Measurements from ENCODE around the gene KCNG1. TPM values are rescaled to one million over a fixed set of nuclear protein-coding genes. Genes with fewer than 3 reads are reported as not detected.
"Not testable (repeated sequence)": the region's sequence is repeated elsewhere in the genome, so short reads cannot be mapped to it uniquely, and the experiment has no call there.

Gene KCNG1
- total RNA-seq, 2 experiments from 2014 or later = 0.13 to 0.30 TPM

DNA sequence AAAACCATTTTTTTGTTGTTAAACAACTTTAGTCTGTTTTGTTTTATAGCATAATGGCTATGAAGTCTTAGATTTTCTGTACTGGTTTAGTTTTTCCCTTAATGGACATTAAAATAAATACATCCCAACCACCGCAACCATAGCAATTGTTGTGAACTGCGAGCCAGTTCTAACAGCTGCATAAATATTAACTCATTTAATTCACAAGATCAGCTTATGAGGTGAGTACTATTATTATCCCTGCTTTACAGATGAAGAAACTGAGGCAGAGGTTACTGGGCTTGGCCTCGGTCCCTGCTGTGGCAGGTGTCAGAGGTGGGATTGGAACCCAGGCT, 41.2 kb downstream of the KCNG1 start:
- no peak for DNase-seq
- H3K27ac Mint-ChIP-seq = no peak overlapping the region
- H3K27me3 Mint-ChIP-seq = peaks cover 26% of the 10 kb centered on the region
- H3K4me1 Mint-ChIP-seq = peaks cover 8% of the 10 kb centered on the region
- POLR2A ChIA-PET = interaction anchor here (1.6 kb wide), 1 partner anchor 187 kb away, joined by 4 read pairs; the partner anchor contains the start of gene BCAS4
- H3K4me3 Mint-ChIP-seq = no peak overlapping the region
- H3K36me3 Mint-ChIP-seq (ENCODE audit: low read depth) = no peaks in the 10 kb centered on the region
- CTCF ChIA-PET = interaction anchor here (0.6 to 5.6 kb wide), 18 partner anchors 8 to 1077 kb away, joined by 3 to 26 read pairs (median 4); partner anchors contain the start of genes BCAS4, DPM1 and MOCS3
- no peaks in the 10 kb centered on the region for H3K9me3 Mint-ChIP-seq

DNA sequence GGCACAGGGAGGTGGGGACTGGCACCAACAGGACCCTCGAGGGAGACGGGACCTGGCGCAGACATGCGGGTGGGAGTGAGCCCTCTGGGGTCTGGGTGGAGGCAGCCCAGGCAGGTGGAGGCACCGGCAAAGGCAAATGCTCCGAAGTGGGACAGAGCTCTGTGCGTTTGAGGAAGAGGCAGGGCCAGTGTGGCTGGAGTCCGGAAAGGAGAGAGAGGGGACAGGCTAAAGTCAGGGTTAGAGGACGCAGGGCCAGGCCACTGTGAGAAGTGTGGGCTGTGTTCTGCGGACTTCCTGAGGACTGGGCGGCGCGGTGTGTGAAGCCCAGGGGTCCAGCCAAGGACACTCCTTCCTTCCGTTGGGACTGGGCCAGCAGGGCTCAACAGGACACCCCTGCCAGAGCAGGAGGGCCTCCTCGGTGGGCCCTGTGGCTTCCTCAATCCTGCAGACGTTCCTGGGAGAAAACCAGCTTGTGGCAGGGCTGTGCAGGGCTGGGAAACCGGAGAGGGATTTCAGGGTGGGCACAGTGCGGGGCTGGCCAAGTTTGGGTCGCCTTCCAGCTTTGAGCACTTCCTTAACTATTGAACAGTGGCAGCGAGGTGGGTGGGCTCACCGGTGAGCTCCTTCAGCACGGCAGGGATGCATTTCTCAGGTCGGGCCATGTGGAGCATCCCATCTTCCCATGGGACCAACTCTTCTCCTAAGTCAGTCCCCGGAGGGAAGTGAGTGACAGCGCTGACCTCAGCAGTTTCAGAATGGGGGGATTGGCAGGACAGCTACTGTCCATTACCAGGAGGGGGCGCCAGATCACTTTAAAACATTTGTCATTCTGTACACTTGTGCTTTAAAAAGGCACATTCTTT, 41.8 kb downstream of the KCNG1 start:
- Mint-ChIP-seq H3K27ac (no peak overlapping the region), H3K4me1 (peaks cover 8% of the 10 kb centered on the region), H3K27me3 (peaks cover 22% of the 10 kb centered on the region), H3K36me3 (ENCODE audit: low read depth) (no peaks in the 10 kb centered on the region), H3K9me3 (no peaks in the 10 kb centered on the region), H3K4me3 (no peak overlapping the region)
- DNase-seq = peak; percentile 66
- POLR2A ChIA-PET = interaction anchor here (1.6 kb wide), 1 partner anchor 187 kb away, joined by 4 read pairs; the partner anchor contains the start of gene BCAS4
- CTCF ChIA-PET = interaction anchor here (0.6 to 5.6 kb wide), 14 partner anchors 8 to 1078 kb away, joined by 3 to 26 read pairs (median 4); partner anchors contain the start of genes BCAS4, DPM1 and MOCS3

DNA sequence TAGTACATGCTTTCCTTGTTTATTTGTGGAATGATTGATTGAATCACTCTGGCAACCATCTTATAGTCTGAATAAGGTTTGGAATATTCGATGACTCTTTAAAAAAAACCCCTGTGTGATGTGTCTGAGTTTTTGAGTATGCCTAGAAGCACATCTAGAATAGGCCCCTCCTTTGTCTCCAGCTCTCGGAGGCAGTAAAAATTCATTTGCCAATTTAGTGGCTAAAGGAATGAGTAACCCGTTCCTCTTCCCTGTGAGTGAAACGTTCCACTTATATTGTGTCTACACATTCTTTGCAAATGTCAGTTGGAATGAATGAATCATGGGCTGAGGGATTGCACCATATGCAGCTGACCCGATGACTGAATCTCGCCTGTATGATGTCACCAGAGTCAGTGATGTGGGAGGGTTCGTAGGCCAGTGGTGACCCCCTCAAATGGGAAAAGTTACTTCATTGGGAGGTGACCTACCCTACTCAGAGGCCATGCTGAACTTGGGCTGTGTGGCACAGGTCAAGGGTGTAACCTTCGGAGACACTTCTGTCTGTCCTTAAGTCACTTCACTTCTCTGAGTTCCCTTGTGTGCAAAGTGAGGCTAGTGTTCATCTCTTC, 42.7 kb downstream of the KCNG1 start:
- CTCF ChIA-PET = interaction anchor here (4.0 to 5.6 kb wide), 3 partner anchors 12 to 328 kb away, joined by 19 to 26 read pairs (median 25); partner anchors contain the start of gene BCAS4
- Mint-ChIP-seq H3K4me1 (peaks cover 8% of the 10 kb centered on the region), H3K36me3 (ENCODE audit: low read depth) (no peaks in the 10 kb centered on the region), H3K27ac (no peak overlapping the region), H3K4me3 (no peak overlapping the region), H3K9me3 (no peaks in the 10 kb centered on the region), H3K27me3 (peaks cover 26% of the 10 kb centered on the region)
- POLR2A ChIA-PET = no interaction called here
- DNase-seq = no peak

DNA sequence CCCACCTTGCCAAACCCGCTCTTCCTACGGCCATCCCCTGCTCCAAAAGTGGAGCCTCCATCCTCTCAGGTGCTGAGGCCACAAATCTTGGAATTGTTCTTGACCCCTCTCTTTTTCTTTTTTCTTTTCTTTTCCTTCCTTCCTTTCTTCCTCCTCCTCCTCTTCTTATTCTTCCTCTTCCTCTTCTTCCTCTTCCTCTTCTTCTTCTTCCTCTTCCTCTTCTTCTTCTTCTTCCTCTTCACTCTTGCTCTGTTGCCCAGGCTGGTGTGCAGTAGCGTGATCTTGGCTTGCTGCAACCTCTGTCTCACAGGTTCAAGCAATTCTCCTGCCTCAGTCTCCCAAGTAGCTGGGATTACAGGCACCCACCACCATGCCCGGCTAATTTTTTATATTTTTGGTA, 44.4 kb downstream of the KCNG1 start:
- POLR2A ChIA-PET; DNase-seq; H3K4me1 Mint-ChIP-seq; H3K36me3 Mint-ChIP-seq (ENCODE audit: low read depth); H3K4me3 Mint-ChIP-seq; H3K27ac Mint-ChIP-seq; H3K9me3 Mint-ChIP-seq: not testable (repeated sequence)
- CTCF ChIA-PET = interaction anchor here (1.0 to 1.5 kb wide), 2 partner anchors 9 to 184 kb away, joined by 3 to 7 read pairs; partner anchors contain the start of gene BCAS4
- H3K27me3 Mint-ChIP-seq = peaks cover 17% of the 10 kb centered on the region

DNA sequence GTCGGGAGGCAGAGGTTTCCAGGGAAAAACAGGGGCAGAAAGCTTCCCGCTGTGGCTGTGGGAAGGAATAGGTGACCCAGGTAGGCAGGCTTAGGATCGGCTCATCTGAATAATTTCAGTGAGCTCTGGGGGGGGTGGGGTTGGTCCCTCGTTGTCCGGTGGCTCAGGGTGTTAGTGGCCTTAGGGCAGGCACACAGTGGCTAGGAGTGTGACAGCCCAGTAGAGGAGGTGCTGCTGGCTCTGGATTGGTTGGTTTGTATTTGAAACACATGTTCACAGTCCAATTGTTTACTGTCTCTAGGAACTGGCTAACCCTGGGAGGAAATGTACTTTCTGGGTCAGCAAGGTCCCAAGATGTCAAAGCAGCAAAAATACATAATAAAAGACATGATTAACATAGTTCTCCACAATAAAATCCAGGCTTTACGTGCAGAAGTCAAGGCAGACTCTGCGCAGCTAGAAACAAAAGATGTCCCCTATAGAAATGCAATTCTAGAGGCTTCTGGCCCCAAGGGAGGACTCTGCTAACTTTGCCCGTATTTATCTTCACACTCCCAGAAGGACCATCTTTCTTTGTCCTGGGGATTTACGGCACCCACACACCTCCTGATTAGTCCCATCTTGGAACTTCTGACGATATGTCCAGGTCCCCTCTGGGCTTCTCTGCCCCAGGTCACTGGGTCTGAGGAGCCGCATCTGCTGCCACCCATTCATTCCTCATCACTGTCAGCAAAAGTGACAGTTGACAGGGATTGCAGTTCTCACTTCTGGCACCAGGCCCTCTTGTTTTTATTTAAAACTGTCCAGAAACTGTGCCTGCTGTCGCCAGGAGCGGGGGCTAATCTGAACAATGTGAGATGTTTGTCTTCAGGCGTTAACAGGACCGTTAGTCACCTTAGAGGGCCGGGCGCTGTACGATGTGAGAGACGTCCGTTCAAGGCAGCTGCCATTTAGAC, 45.6 kb downstream of the KCNG1 start:
- CTCF ChIA-PET = interaction anchor here (1.0 to 1.5 kb wide), 2 partner anchors 10 to 183 kb away, joined by 3 to 7 read pairs; partner anchors contain the start of gene BCAS4
- Mint-ChIP-seq H3K4me3 (no peak overlapping the region), H3K4me1 (peaks cover 8% of the 10 kb centered on the region), H3K9me3 (no peaks in the 10 kb centered on the region), H3K36me3 (ENCODE audit: low read depth) (no peaks in the 10 kb centered on the region), H3K27me3 (peaks cover 10% of the 10 kb centered on the region), H3K27ac (no peak overlapping the region)
- POLR2A ChIA-PET = no interaction called here
- DNase-seq = no peak

DNA sequence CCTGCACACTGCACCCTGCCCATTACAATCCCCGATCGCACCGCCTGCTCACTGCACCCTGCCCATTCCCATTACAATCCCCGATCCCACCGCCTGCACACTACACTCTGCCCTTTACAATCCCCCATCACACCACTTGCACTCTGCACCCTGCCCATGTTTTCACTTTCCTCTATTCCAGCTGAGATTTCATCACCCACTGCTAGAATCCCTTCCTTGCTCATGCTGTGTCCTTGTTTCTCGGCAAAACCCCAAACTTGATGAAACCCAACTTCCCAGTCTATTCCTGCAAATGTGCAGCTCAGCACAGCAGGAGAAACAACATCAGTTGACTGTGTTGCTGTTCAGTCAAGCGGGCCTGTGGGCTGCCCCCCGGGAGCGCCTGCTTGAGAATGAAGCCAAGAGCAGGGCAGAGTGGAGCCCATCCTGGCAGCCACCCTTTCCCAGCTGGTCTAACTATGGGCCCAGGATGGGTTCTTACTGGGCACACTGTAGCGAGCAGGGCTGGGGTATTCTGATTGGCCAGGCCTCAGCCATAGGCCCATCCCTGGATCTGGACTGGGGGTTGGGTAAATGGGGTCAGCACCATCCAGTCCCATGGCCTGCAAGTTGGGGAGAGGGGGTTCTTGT, 47.1 kb downstream of the KCNG1 start:
- Mint-ChIP-seq H3K36me3 (ENCODE audit: low read depth) (no peaks in the 10 kb centered on the region), H3K27me3 (peaks cover 10% of the 10 kb centered on the region), H3K9me3 (no peaks in the 10 kb centered on the region), H3K4me1 (peaks cover 4% of the 10 kb centered on the region), H3K27ac (no peak overlapping the region), H3K4me3 (no peak overlapping the region)
- ChIA-PET POLR2A (no interaction called here), CTCF (no interaction called here)
- no peak for DNase-seq

DNA sequence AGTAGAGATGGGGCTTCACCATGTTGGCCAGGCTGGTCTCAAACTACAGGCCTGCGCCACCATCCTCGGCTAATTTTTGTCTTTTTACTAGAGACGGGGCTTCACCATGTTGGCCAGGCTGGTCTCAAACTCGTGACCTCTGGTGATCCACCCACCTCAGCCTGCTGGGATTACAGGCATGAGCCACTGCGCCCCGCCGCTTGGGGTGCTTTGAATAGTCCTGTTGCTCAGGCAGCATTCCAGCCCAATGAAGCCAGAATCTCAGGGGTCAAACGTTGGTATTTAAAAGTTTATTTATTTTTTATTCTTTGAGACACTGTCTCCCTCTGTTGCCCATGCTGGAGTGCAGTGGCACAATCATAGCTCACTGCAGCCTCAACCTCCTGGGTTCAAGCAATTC, 53.0 kb downstream of the KCNG1 start:
- Mint-ChIP-seq H3K4me3 (no peak overlapping the region), H3K27me3 (peaks cover 10% of the 10 kb centered on the region), H3K27ac (no peak overlapping the region), H3K4me1 (no peaks in the 10 kb centered on the region), H3K36me3 (ENCODE audit: low read depth) (no peaks in the 10 kb centered on the region), H3K9me3 (no peaks in the 10 kb centered on the region)
- POLR2A ChIA-PET = interaction anchor here (1.6 kb wide), 1 partner anchor 11 kb away, joined by 3 read pairs; the partner anchor contains the start of genes DPM1 and MOCS3
- DNase-seq = no peak
- CTCF ChIA-PET = no interaction called here

DNA sequence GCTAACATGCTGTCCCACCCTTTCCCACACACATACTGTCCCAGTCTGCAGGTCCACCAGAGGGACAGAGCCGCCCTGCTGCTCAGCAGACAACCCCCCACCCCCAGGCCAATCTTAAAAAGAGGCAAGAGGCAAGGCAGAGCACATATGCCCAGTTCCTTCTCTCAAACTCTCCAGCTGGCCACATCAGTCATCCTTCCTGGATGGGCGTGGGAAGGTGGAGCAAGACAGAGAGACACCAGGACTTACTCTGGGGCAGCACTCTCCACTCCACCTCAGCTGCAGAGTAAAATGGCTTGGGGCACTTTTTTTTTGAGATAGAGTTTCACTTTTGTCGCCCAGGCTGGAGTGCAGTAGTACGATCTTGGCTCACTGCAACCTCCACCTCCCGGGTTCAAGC, 53.5 kb downstream of the KCNG1 start:
- Mint-ChIP-seq H3K36me3 (ENCODE audit: low read depth) (no peaks in the 10 kb centered on the region), H3K27ac (no peak overlapping the region), H3K4me1 (no peaks in the 10 kb centered on the region), H3K9me3 (no peaks in the 10 kb centered on the region), H3K27me3 (peaks cover 10% of the 10 kb centered on the region), H3K4me3 (no peak overlapping the region)
- ChIA-PET POLR2A (interaction anchor here (1.6 kb wide), 1 partner anchor 11 kb away, joined by 3 read pairs; the partner anchor contains the start of genes DPM1 and MOCS3), CTCF (interaction anchor here (1.7 kb wide), 1 partner anchor 18 kb away, joined by 5 read pairs; no protein-coding TSS in a partner anchor)
- no peak for DNase-seq

DNA sequence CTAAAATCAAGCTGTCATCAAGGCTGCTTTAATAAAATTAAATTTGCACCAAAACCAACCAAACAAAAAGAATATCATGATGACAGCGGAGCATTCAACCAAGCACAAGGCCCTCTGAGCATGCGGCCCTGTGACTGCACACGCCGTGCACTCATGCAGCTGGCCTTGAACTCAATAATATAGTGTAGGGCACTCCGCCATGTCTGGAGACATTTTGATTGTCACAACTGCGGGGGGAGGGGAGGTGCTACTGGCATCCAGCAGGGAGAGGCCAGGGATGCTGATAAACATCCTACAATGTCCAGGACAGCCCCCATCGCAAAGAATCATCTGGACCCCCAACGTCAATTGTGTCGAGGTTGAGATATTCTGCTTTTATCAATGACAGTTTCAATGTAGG, 54.6 kb downstream of the KCNG1 start:
- H3K4me1 Mint-ChIP-seq = no peaks in the 10 kb centered on the region
- CTCF ChIA-PET = interaction anchor here (1.2 to 1.7 kb wide), 2 partner anchors 13 to 19 kb away, joined by 4 to 5 read pairs; no protein-coding TSS in a partner anchor
- no peaks in the 10 kb centered on the region for H3K36me3 Mint-ChIP-seq (ENCODE audit: low read depth)

DNA sequence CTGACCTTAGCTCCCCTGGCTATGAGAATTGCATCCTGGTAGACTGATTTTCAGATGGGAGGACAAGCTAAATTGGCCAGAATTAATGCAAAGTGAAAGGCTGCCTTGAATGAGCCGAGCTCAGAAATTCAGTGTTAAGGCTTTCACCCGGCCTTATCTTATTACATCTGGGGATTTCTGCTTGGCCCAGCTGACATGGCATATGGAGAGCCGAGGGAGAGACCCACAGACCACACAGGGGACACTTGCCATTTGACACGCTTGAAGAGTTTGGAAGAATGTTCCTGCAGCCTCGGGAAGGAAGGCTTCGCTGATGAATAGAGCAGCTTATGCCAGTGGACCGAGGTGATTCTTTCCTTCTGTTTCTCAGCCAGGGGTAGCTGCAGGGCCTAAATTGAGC, 55.3 kb downstream of the KCNG1 start:
- no peak for DNase-seq
- Mint-ChIP-seq H3K9me3 (no peaks in the 10 kb centered on the region), H3K27me3 (peaks cover 8% of the 10 kb centered on the region), H3K4me1 (no peaks in the 10 kb centered on the region), H3K36me3 (ENCODE audit: low read depth) (no peaks in the 10 kb centered on the region), H3K4me3 (no peak overlapping the region), H3K27ac (no peak overlapping the region)
- ChIA-PET POLR2A (interaction anchor here (1.3 to 1.5 kb wide), 2 partner anchors 9 to 36 kb away, joined by 4 to 5 read pairs; partner anchors contain the start of genes ADNP, DPM1 and MOCS3), CTCF (interaction anchor here (0.6 to 1.7 kb wide), 4 partner anchors 9 to 20 kb away, joined by 3 to 5 read pairs (median 4); partner anchors contain the start of genes DPM1 and MOCS3)

More for the DNA sequence above, 54.6 kb downstream of the KCNG1 start:
- H3K27ac Mint-ChIP-seq = no peak overlapping the region
- peaks cover 10% of the 10 kb centered on the region for H3K27me3 Mint-ChIP-seq
- H3K9me3 Mint-ChIP-seq = no peaks in the 10 kb centered on the region
- H3K4me3 Mint-ChIP-seq = no peak overlapping the region
- DNase-seq = no peak
- POLR2A ChIA-PET = interaction anchor here (1.5 to 1.6 kb wide), 2 partner anchors 10 to 36 kb away, joined by 3 to 5 read pairs; partner anchors contain the start of genes ADNP, DPM1 and MOCS3

DNA sequence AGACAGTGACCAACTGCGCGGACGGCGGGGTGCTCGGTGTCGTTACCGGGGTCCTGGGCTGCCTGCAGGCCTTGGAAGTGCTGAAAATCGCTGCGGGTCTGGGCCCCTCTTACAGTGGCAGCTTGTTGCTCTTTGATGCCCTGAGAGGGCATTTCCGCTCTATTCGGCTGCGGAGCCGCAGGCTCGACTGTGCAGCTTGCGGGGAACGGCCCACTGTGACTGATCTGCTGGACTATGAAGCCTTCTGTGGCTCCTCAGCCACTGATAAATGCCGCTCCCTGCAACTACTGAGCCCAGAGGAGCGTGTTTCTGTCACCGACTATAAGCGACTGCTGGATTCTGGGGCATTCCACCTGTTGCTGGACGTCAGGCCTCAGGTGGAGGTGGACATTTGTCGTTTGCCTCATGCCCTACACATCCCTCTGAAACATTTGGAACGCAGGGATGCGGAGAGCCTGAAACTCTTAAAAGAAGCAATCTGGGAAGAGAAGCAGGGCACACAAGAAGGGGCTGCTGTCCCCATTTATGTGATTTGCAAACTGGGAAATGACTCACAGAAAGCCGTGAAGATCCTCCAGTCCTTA, 63.3 kb downstream of the KCNG1 start:
- no peaks in the 10 kb centered on the region for H3K9me3 Mint-ChIP-seq
- H3K27ac Mint-ChIP-seq = no peak overlapping the region
- peak overlapping the region; percentile 99 for H3K4me3 Mint-ChIP-seq
- peaks cover 51% of the 10 kb centered on the region for H3K4me1 Mint-ChIP-seq
- H3K36me3 Mint-ChIP-seq (ENCODE audit: low read depth) = peaks cover 9% of the 10 kb centered on the region
- no peaks in the 10 kb centered on the region for H3K27me3 Mint-ChIP-seq
- no peak for DNase-seq
- POLR2A ChIA-PET = interaction anchor here (2.4 to 3.8 kb wide), 2 partner anchors 28 to 165 kb away, joined by 40 to 170 read pairs; partner anchors contain the start of genes ADNP and BCAS4
- CTCF ChIA-PET = interaction anchor here (1.0 to 1.2 kb wide), 2 partner anchors 28 to 165 kb away, joined by 3 to 5 read pairs; partner anchors contain the start of gene BCAS4
